MM.1S (cell line): Measurements from ENCODE around the gene SAMD4A.

ENCODE experiments used
- DNase-seq: peaks from one replicate; pipeline ENCODE4 v3.0.0-alpha.2; 2015
- H2AFZ ChIP-seq: fragments of 300-600 bp; sonication (generic); 2 replicates; pipeline ENCODE4 v1.6.0; 2016; ENCODE audit warnings: antibody characterized with exemption, low read length
- H3F3A ChIP-seq: fragments of 300-600 bp; sonication (generic); 2 replicates; pipeline ENCODE4 v1.6.1; 2016; ENCODE audit warnings: mild to moderate bottlenecking, antibody characterized with exemption, low read length, moderate library complexity, mixed read lengths; ENCODE audit not compliant: insufficient read depth
- H3K27ac ChIP-seq: fragments of 300-600 bp; sonication (generic); 2 replicates; pipeline ENCODE4 v1.5.1; 2016; ENCODE audit warnings: mild to moderate bottlenecking, low read length
- H3K27me3 ChIP-seq: fragments of 300-600 bp; sonication (generic); replicated peaks from 2 replicates; pipeline ENCODE4 v1.6.0; 2016; ENCODE audit warnings: low read length; ENCODE audit not compliant: insufficient read depth
- H3K36me3 ChIP-seq: fragments of 300-600 bp; sonication (generic); replicated peaks from 2 replicates; pipeline ENCODE4 v1.6.1; 2016; ENCODE audit warnings: mild to moderate bottlenecking, low read length, mixed read lengths; ENCODE audit not compliant: insufficient read depth
- H3K4me1 ChIP-seq: fragments of 300-600 bp; sonication (generic); 2 replicates; pipeline ENCODE4 v1.6.1; 2016; ENCODE audit warnings: low read length, mixed read lengths
- H3K4me2 ChIP-seq: fragments of 300-600 bp; sonication (generic); 2 replicates; pipeline ENCODE4 v1.6.0; 2016; ENCODE audit warnings: low read depth, low read length
- H3K4me3 ChIP-seq: fragments of 300-600 bp; sonication (generic); 2 replicates; pipeline ENCODE4 v1.5.1; 2016; ENCODE audit warnings: low read length, mixed read lengths
- H3K79me2 ChIP-seq: fragments of 300-600 bp; sonication (generic); 2 replicates; pipeline ENCODE4 v1.6.1; 2016; ENCODE audit warnings: mixed run types, low read length, mixed read lengths
- H3K9ac ChIP-seq: fragments of 300-600 bp; sonication (generic); 2 replicates; pipeline ENCODE4 v1.6.1; 2016; ENCODE audit warnings: low read length, mixed read lengths
- H3K9me2 ChIP-seq: fragments of 300-600 bp; sonication (generic); replicated peaks from 2 replicates; pipeline ENCODE4 v1.6.1; 2016; ENCODE audit warnings: mild to moderate bottlenecking, low read length, mixed read lengths; ENCODE audit not compliant: insufficient read depth
- H3K9me3 ChIP-seq: fragments of 300-600 bp; sonication (generic); replicated peaks from 2 replicates; pipeline ENCODE4 v1.6.1; 2016; ENCODE audit warnings: mild to moderate bottlenecking, low read length, mixed read lengths; ENCODE audit not compliant: insufficient read depth
- H4K20me1 ChIP-seq: fragments of 300-600 bp; sonication (generic); 2 replicates; pipeline ENCODE4 v1.6.1; 2016; ENCODE audit warnings: mild to moderate bottlenecking, low read length, moderate library complexity, mixed read lengths; ENCODE audit not compliant: insufficient read depth
- CTCF ChIP-seq: fragments of 300-600 bp; sonication (generic); IDR thresholded peaks from 2 replicates; pipeline ENCODE4 v1.5.1; 2016; ENCODE audit warnings: antibody characterized with exemption, low read length, mixed read lengths
- EZH2 ChIP-seq: fragments of 300-600 bp; sonication (generic); optimal IDR thresholded peaks from 2 replicates; pipeline ENCODE3; 2017; ENCODE audit warnings: low read depth, mild to moderate bottlenecking, antibody characterized with exemption, low read length, mixed read lengths
- EZH2phosphoT487 ChIP-seq: fragments of 300-600 bp; sonication (generic); IDR thresholded peaks from 2 replicates; pipeline ENCODE4 v1.6.1; 2018; ENCODE audit warnings: antibody characterized with exemption, low read length

SAMD4A gene

GRCh38 chr14:54703082-54703481, 136.2 kb downstream of the SAMD4A start:
- no peaks in the 10 kb centered on the region for H3K27me3 ChIP-seq
- no peaks in the 10 kb centered on the region for H3K79me2 ChIP-seq
- H3K36me3 ChIP-seq = no peaks in the 10 kb centered on the region
- no peak overlapping the region for H3K9ac ChIP-seq
- H3F3A ChIP-seq = no peaks in the 10 kb centered on the region
- no peak overlapping the region for H3K27ac ChIP-seq
- H2AFZ ChIP-seq = no peak overlapping the region
- no peaks in the 10 kb centered on the region for H3K4me1 ChIP-seq
- H4K20me1 ChIP-seq = no peaks in the 10 kb centered on the region
- TF ChIP-seq CTCF = no peak
- TF ChIP-seq EZH2phosphoT487 = no peak
- no peak for TF ChIP-seq EZH2
- H3K4me3 ChIP-seq = no peak overlapping the region
- no peaks in the 10 kb centered on the region for H3K9me2 ChIP-seq
- no peak overlapping the region for H3K4me2 ChIP-seq
- no peaks in the 10 kb centered on the region for H3K9me3 ChIP-seq
- no peak for DNase-seq

GRCh38 chr14:54703724-54704123, 136.8 kb downstream of the SAMD4A start:
- Histone ChIP-seq H3K9ac (no peak overlapping the region), H3K27ac (no peak overlapping the region), H3K27me3 (no peaks in the 10 kb centered on the region), H3K4me3 (no peak overlapping the region), H3F3A (no peaks in the 10 kb centered on the region), H3K9me3 (no peaks in the 10 kb centered on the region), H3K9me2 (no peaks in the 10 kb centered on the region), H2AFZ (no peak overlapping the region), H3K79me2 (no peaks in the 10 kb centered on the region), H3K36me3 (no peaks in the 10 kb centered on the region), H4K20me1 (no peaks in the 10 kb centered on the region), H3K4me1 (no peaks in the 10 kb centered on the region), H3K4me2 (no peak overlapping the region)
- DNase-seq = no peak
- TF ChIP-seq EZH2 (no peak), EZH2phosphoT487 (no peak)

- Histone ChIP-seq H3K9me2 (no peaks in the 10 kb centered on the region), H2AFZ (no peak overlapping the region), H4K20me1 (no peaks in the 10 kb centered on the region)
Measured at GRCh38 chr14:54704768-54705167, 137.8 kb downstream of the SAMD4A start.

More at GRCh38 chr14:54704768-54705167, 137.8 kb downstream of the SAMD4A start:
- TF ChIP-seq EZH2 = no peak
- TF ChIP-seq EZH2phosphoT487 = no peak
- no peak for TF ChIP-seq CTCF
- Histone ChIP-seq H3K79me2 (no peaks in the 10 kb centered on the region), H3K4me2 (no peak overlapping the region), H3K27me3 (no peaks in the 10 kb centered on the region), H3K9ac (no peak overlapping the region), H3K4me3 (no peak overlapping the region), H3K27ac (no peak overlapping the region), H3K4me1 (no peaks in the 10 kb centered on the region), H3F3A (no peaks in the 10 kb centered on the region), H3K36me3 (no peaks in the 10 kb centered on the region), H3K9me3 (no peaks in the 10 kb centered on the region)
- DNase-seq = no peak
